ENCODE results near the gene MRPL36.

GRCh38 chr5:1758574-1758973, 41.1 kb downstream of the MRPL36 start:
- TF ChIP-seq CTCF (conservative IDR thresholded peaks at IDR 0.05), result no peak
- no peak for TF ChIP-seq EZH2 (IDR thresholded peaks at IDR 0.05; ENCODE audit: low read depth)
